Neural cell (in vitro differentiated cells): ENCODE measurements around the gene ZNF860. TPM values are rescaled to one million over a fixed set of nuclear protein-coding genes. Genes with fewer than 3 reads are reported as not detected.

Experiments used
- H2AFZ ChIP-seq: fragments of 200-600, 300-800 bp; sonication (generic), shearing (Covaris generic); 2 replicates; pipeline ENCODE4 v1.6.0; 2014; ENCODE audit warnings: low read depth, mild to moderate bottlenecking, antibody characterized with exemption, low read length, moderate library complexity
- H3F3A ChIP-seq: fragments of 200-600 bp; shearing (Covaris generic); 2 replicates; pipeline ENCODE4 v1.6.1; 2016; ENCODE audit warnings: mild to moderate bottlenecking, moderate library complexity, mixed read lengths, antibody characterized with exemption, low read length; ENCODE audit not compliant: insufficient read depth, poor library complexity, severe bottlenecking
- H3K27ac ChIP-seq: fragments of 200-600, 300-800 bp; sonication (generic), shearing (Covaris generic); 2 replicates; pipeline ENCODE4 v1.5.1; 2014; ENCODE audit warnings: mild to moderate bottlenecking, low read length, moderate library complexity
- H3K27me3 ChIP-seq: fragments of 300-800, 200-600 bp; sonication (generic), shearing (Covaris generic); 2 replicates; pipeline ENCODE4 v1.6.0; 2014; ENCODE audit warnings: mild to moderate bottlenecking, low read depth, low read length, moderate library complexity; ENCODE audit not compliant: insufficient read depth
- H3K36me3 ChIP-seq: fragments of 300-800, 200-600 bp; sonication (generic), shearing (Covaris generic); 2 replicates; pipeline ENCODE4 v1.5.1; 2014; ENCODE audit warnings: mild to moderate bottlenecking, antibody characterized with exemption, low read length, moderate library complexity; ENCODE audit not compliant: insufficient read depth
- H3K4me2 ChIP-seq: fragments of 300-800, 200-600 bp; sonication (generic), shearing (Covaris generic); 2 replicates; pipeline ENCODE4 v1.6.0; 2014; ENCODE audit warnings: mild to moderate bottlenecking, low read length
- H3K4me3 ChIP-seq: fragments of 300-800, 200-600 bp; sonication (generic), shearing (Covaris generic); 2 replicates; pipeline ENCODE4 v1.5.1; 2014; ENCODE audit warnings: mild to moderate bottlenecking, low read length, moderate library complexity
- H3K79me2 ChIP-seq: fragments of 200-600 bp; shearing (Covaris generic); replicated peaks from 2 replicates; pipeline ENCODE4 v1.6.0; 2014; ENCODE audit warnings: mild to moderate bottlenecking, low read length, moderate library complexity; ENCODE audit not compliant: insufficient read depth
- H3K9ac ChIP-seq: fragments of 300-800, 200-600 bp; sonication (generic), shearing (Covaris generic); 2 replicates; pipeline ENCODE4 v1.6.1; 2016; ENCODE audit warnings: mild to moderate bottlenecking, low read length, mixed read lengths
- H3K9me2 ChIP-seq: fragments of 200-600 bp; shearing (Covaris generic); 2 replicates; pipeline ENCODE4 v1.6.1; 2016; ENCODE audit warnings: mild to moderate bottlenecking, low read length, mixed read lengths; ENCODE audit not compliant: insufficient read depth
- H3K9me3 ChIP-seq: fragments of 200-600, 300-800 bp; sonication (generic), shearing (Covaris generic); 2 replicates; pipeline ENCODE4 v1.6.1; 2016; ENCODE audit warnings: mild to moderate bottlenecking, mixed run types, low read length, moderate library complexity, mixed read lengths
- H4K20me1 ChIP-seq: fragments of 200-600 bp; shearing (Covaris generic); 2 replicates; pipeline ENCODE4 v1.6.1; 2016; ENCODE audit warnings: mild to moderate bottlenecking, mixed run types; ENCODE audit not compliant: insufficient read depth
- CTCF ChIP-seq: fragments of 450-650 bp; IDR thresholded peaks from 2 replicates; pipeline ENCODE4 v1.5.1; 2014; ENCODE audit warnings: antibody characterized with exemption, mild to moderate bottlenecking, moderate library complexity; ENCODE audit not compliant: poor library complexity, severe bottlenecking
- EP300 ChIP-seq: fragments of 450-650 bp; conservative IDR thresholded peaks from 2 replicates; pipeline ENCODE4 v1.6.1; 2014; ENCODE audit warnings: antibody characterized with exemption, mild to moderate bottlenecking, moderate library complexity; ENCODE audit not compliant: poor library complexity, severe bottlenecking
- EZH2 ChIP-seq: fragments of 200-600, 300-800 bp; shearing (Covaris generic), sonication (generic); IDR thresholded peaks from 2 replicates; pipeline ENCODE4 v1.6.1; 2014; ENCODE audit warnings: antibody characterized with exemption, low read length, borderline replicate concordance, mild to moderate bottlenecking; ENCODE audit not compliant: insufficient read depth, poor library complexity, severe bottlenecking
- MXI1 ChIP-seq: fragments of 450-650 bp; conservative IDR thresholded peaks from 2 replicates; pipeline ENCODE4 v1.6.1; 2014; ENCODE audit warnings: antibody characterized with exemption, mild to moderate bottlenecking; ENCODE audit not compliant: poor library complexity, severe bottlenecking
- POLR2AphosphoS5 ChIP-seq: IDR thresholded peaks from 2 replicates; pipeline ENCODE4 v1.6.1; 2012
- RAD21 ChIP-seq: fragments of 450-650 bp; conservative IDR thresholded peaks from 2 replicates; pipeline ENCODE4 v1.6.1; 2014; ENCODE audit warnings: antibody characterized with exemption, mild to moderate bottlenecking, moderate library complexity
- SMC3 ChIP-seq: fragments of 450-650 bp; conservative IDR thresholded peaks from 2 replicates; pipeline ENCODE4 v1.6.1; 2014; ENCODE audit warnings: antibody characterized with exemption, mild to moderate bottlenecking, moderate library complexity; ENCODE audit not compliant: poor library complexity
- TAF1 ChIP-seq: IDR thresholded peaks from 2 replicates; pipeline ENCODE4 v1.6.1; 2012; ENCODE audit warnings: low read depth
- polyA plus RNA-seq: library from polyadenylated mRNA; depleted of rRNA; stranded (reverse); fragments of >200 nt; gene quantifications from 2 replicates; pipeline ENCODE4 v1.2.3, GENCODE V29; 2014
- TF ChIP-seq, protein P1 (sequence below): IDR thresholded peaks from 2 replicates; pipeline ENCODE4 v1.6.1; 2012; ENCODE audit warnings: borderline replicate concordance

ZNF860 gene
- polyA plus RNA-seq, 1 donor from 2014 or later = 1.2 TPM

DNA sequence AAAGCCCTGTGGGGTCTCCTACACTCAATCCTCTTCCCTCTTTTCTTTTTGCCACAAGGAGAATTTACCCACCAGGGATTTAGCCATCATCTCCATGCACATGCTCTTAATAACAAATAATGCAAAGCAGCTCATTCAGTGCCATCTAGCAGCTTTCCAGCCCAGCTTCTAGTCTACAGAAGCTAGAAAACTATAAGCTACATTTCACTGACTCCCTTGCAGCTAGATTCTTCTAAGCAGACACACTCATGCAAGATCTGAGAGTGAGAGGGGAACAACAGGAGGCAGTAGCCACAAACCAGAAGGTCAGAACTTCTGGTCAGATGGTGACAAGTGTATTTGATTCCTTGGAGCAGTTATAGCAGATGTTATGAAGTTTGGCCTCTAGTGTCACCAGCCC is 26.0 kb upstream of the ZNF860 start:
- Histone ChIP-seq H3K9ac (no peak overlapping the region), H3K79me2 (no peaks in the 10 kb centered on the region), H3K9me3 (no peaks in the 10 kb centered on the region), H3K4me2 (no peak overlapping the region), H3K27ac (no peak overlapping the region), H3K36me3 (no peaks in the 10 kb centered on the region), H4K20me1 (no peaks in the 10 kb centered on the region), H2AFZ (no peak overlapping the region), H3K4me3 (no peak overlapping the region), H3F3A (no peaks in the 10 kb centered on the region), H3K27me3 (no peaks in the 10 kb centered on the region), H3K9me2 (no peaks in the 10 kb centered on the region)
- TF ChIP-seq MXI1 (no peak), RAD21 (no peak), SMC3 (no peak), EP300 (no peak), EZH2 (no peak), TAF1 (no peak)
- TF ChIP-seq, protein P1, sequence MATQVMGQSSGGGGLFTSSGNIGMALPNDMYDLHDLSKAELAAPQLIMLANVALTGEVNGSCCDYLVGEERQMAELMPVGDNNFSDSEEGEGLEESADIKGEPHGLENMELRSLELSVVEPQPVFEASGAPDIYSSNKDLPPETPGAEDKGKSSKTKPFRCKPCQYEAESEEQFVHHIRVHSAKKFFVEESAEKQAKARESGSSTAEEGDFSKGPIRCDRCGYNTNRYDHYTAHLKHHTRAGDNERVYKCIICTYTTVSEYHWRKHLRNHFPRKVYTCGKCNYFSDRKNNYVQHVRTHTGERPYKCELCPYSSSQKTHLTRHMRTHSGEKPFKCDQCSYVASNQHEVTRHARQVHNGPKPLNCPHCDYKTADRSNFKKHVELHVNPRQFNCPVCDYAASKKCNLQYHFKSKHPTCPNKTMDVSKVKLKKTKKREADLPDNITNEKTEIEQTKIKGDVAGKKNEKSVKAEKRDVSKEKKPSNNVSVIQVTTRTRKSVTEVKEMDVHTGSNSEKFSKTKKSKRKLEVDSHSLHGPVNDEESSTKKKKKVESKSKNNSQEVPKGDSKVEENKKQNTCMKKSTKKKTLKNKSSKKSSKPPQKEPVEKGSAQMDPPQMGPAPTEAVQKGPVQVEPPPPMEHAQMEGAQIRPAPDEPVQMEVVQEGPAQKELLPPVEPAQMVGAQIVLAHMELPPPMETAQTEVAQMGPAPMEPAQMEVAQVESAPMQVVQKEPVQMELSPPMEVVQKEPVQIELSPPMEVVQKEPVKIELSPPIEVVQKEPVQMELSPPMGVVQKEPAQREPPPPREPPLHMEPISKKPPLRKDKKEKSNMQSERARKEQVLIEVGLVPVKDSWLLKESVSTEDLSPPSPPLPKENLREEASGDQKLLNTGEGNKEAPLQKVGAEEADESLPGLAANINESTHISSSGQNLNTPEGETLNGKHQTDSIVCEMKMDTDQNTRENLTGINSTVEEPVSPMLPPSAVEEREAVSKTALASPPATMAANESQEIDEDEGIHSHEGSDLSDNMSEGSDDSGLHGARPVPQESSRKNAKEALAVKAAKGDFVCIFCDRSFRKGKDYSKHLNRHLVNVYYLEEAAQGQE = no peak

DNA sequence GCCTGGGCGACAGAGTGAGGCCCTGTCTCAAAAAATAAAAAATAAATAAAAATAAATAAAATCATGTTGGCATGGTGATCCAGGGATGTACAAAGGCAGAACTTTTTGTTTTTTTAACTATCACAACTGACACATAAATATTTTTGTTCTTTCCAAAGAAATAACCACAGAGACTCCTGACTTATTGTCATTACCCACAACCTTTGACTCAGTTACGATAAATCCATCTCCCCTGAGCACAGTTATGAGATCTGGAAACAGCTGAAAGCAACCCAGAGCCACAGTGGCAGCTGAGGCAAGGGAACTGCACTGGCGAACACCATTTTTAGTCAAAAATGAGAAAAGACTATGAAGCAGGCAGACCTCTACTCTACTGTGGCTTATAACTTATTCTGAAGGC is 24.4 kb upstream of the ZNF860 start:
- Histone ChIP-seq H3K9me3 (no peaks in the 10 kb centered on the region), H3K27me3 (no peaks in the 10 kb centered on the region), H3F3A (no peaks in the 10 kb centered on the region), H4K20me1 (no peaks in the 10 kb centered on the region), H3K27ac (no peak overlapping the region), H3K4me2 (no peak overlapping the region), H3K36me3 (no peaks in the 10 kb centered on the region), H3K9ac (no peak overlapping the region), H3K79me2 (no peaks in the 10 kb centered on the region), H3K9me2 (no peaks in the 10 kb centered on the region), H2AFZ (no peak overlapping the region), H3K4me3 (no peak overlapping the region)
- TF ChIP-seq, protein P1 = no peak
- no peak for TF ChIP-seq TAF1
- TF ChIP-seq POLR2AphosphoS5 = no peak
- no peak for TF ChIP-seq SMC3
- TF ChIP-seq RAD21 = no peak
- TF ChIP-seq EZH2 = no peak
- TF ChIP-seq CTCF = no peak
- no peak for TF ChIP-seq MXI1
